NOMO-1 treated with dmso at 0.1 percent for 144 hours (cell line): ENCODE results near the gene MINDY4.

ENCODE experiments used
- DNase-seq: peaks from one replicate; lab custom pipeline; 2025; ENCODE audit not compliant: unreplicated experiment; lab: John Stamatoyannopoulos, UW

Gene MINDY4

GRCh38 chr7:30912986-30913811 lies 142.0 kb downstream of the MINDY4 start:
- no peak for DNase-seq

- no peak for DNase-seq
Observed at GRCh38 chr7:30913821-30914515, 142.8 kb downstream of the MINDY4 start.

- no peak for DNase-seq
Observed at GRCh38 chr7:30914596-30914995, 143.4 kb downstream of the MINDY4 start.

GRCh38 chr7:30915005-30915601 lies 143.9 kb downstream of the MINDY4 start:
- DNase-seq = no peak

GRCh38 chr7:30915751-30916150 lies 144.5 kb downstream of the MINDY4 start:
- DNase-seq = no peak

GRCh38 chr7:30916255-30916654 lies 145.0 kb downstream of the MINDY4 start:
- no peak for DNase-seq

GRCh38 chr7:30916767-30917166 lies 145.6 kb downstream of the MINDY4 start:
- DNase-seq = no peak

GRCh38 chr7:30917216-30917893 lies 146.1 kb downstream of the MINDY4 start:
- DNase-seq = no peak

- DNase-seq = no peak
Observed at GRCh38 chr7:30918676-30919075, 147.5 kb downstream of the MINDY4 start.

GRCh38 chr7:30920021-30920583 lies 148.9 kb downstream of the MINDY4 start:
- no peak for DNase-seq

- DNase-seq = no peak
Observed at GRCh38 chr7:30920584-30921539, 149.6 kb downstream of the MINDY4 start.

GRCh38 chr7:30921540-30922401 lies 150.6 kb downstream of the MINDY4 start:
- DNase-seq = no peak

- no peak for DNase-seq
Observed at GRCh38 chr7:30922596-30922995, 151.4 kb downstream of the MINDY4 start.

GRCh38 chr7:30923009-30923773 lies 152.0 kb downstream of the MINDY4 start:
- no peak for DNase-seq

GRCh38 chr7:30923774-30924413 lies 152.7 kb downstream of the MINDY4 start:
- no peak for DNase-seq

GRCh38 chr7:30924624-30925023 lies 153.4 kb downstream of the MINDY4 start:
- DNase-seq = no peak

GRCh38 chr7:30925117-30925516 lies 153.9 kb downstream of the MINDY4 start:
- DNase-seq = no peak

- no peak for DNase-seq
Observed at GRCh38 chr7:30925913-30926312, 154.7 kb downstream of the MINDY4 start.
